ENCODE results near the gene EN2. TPM values are rescaled to one million over a fixed set of nuclear protein-coding genes. Genes with fewer than 3 reads are reported as not detected.

EN2 gene
- total and polyA plus RNA-seq, 2 of the 13 experiments (the other 11 are each of a cell fraction or from before 2014, with no cell fraction given): not detected

- ChIA-PET POLR2A (no interaction called here), CTCF (ENCODE audit: low intra/inter-chr PET ratio, low total read pairs) (no interaction called here)
- ATAC-seq (no peak), DNase-seq (ENCODE audit: low spot score) (no peak), FAIRE-seq (no peak)
- no peak overlapping the region for H3K9ac ChIP-seq (ENCODE audit: insufficient read depth, low read depth, low read length)
- H3K4me3 ChIP-seq (replicated peaks in 1 of 3; ENCODE audit: insufficient read depth in 1 of 3, low read depth in 2 of 3, low read length in 3 of 3): no peak overlapping the region
- H3K4me1 ChIP-seq (ENCODE audit: insufficient read depth, low read length): no peaks in the 10 kb centered on the region
- no peaks in the 10 kb centered on the region for H3K9me3 ChIP-seq (ENCODE audit: low read length)
- no peaks in the 10 kb centered on the region for H3K79me2 ChIP-seq (ENCODE audit: insufficient read depth, low read length)
- intact Hi-C loops (cut with micrococcal nuclease; ENCODE audit: unreplicated experiment) (no loop called here), in situ Hi-C loops (cut with HindIII; ENCODE audit: extremely low pct_ligation_motif_present, low pct_unique_long_range_greater_than_20kb) (no loop called here)
- WGBS (ENCODE audit: low lambda C conversion rate): 20% methylated on average over 5 of the region's 12 CpGs
- no peak overlapping the region for H3K27ac ChIP-seq (ENCODE audit: extremely low read length, insufficient read depth, low read length)
- TF ChIP-seq CBFB (CRISPR knock-in tag; IDR thresholded peaks at IDR 0.05) (no peak), NR2F6 (IDR thresholded peaks at IDR 0.05) (no peak), NR2F6 (CRISPR knock-in tag; IDR thresholded peaks at IDR 0.05) (no peak), ZNF775 (CRISPR knock-in tag; IDR thresholded peaks at IDR 0.05; ENCODE audit: borderline replicate concordance) (no peak)
- peaks cover 19 to 67% of the 10 kb centered on the region in 2 experiments for H3K27me3 ChIP-seq (ENCODE audit: control insufficient read depth in 1 of 2, insufficient read depth in 2 of 2, low read length in 2 of 2)
- no peaks in the 10 kb centered on the region for H4K20me1 ChIP-seq (ENCODE audit: insufficient read depth, low read length)
- no peak overlapping the region for H3K4me2 ChIP-seq (ENCODE audit: low read depth, low read length)
- H3K36me3 ChIP-seq (replicated peaks in 1 of 2; ENCODE audit: control insufficient read depth in 1 of 2, insufficient read depth in 2 of 2, low read length in 2 of 2): no peaks in the 10 kb centered on the region
- H2AFZ ChIP-seq (ENCODE audit: low read length): no peak overlapping the region
- no TSS peak for BruUV-seq (replicated peaks)
Measured at GRCh38 chr7:155431231-155431630, 26.7 kb upstream of the EN2 start.

- POLR2A ChIA-PET: no interaction called here
- Histone ChIP-seq H3K27me3 (ENCODE audit: control insufficient read depth in 1 of 2, insufficient read depth in 2 of 2, low read length in 2 of 2) (peaks cover 19 to 65% of the 10 kb centered on the region in 2 experiments), H4K20me1 (ENCODE audit: insufficient read depth, low read length) (no peaks in the 10 kb centered on the region), H3K4me2 (ENCODE audit: low read depth, low read length) (no peak overlapping the region), H3K79me2 (ENCODE audit: insufficient read depth, low read length) (no peaks in the 10 kb centered on the region), H3K36me3 (replicated peaks in 1 of 2; ENCODE audit: control insufficient read depth in 1 of 2, insufficient read depth in 2 of 2, low read length in 2 of 2) (no peaks in the 10 kb centered on the region), H3K4me3 (replicated peaks in 1 of 3; ENCODE audit: insufficient read depth in 1 of 3, low read depth in 2 of 3, low read length in 3 of 3) (no peak overlapping the region), H3K9ac (ENCODE audit: insufficient read depth, low read depth, low read length) (no peak overlapping the region), H3K4me1 (ENCODE audit: insufficient read depth, low read length) (no peaks in the 10 kb centered on the region), H2AFZ (ENCODE audit: low read length) (no peak overlapping the region), H3K27ac (ENCODE audit: extremely low read length, insufficient read depth, low read length) (no peak overlapping the region), H3K9me3 (ENCODE audit: low read length) (no peaks in the 10 kb centered on the region)
- 34% methylated on average over 14 of the region's 14 CpGs for WGBS (ENCODE audit: low lambda C conversion rate)
- in situ Hi-C loops (cut with HindIII; ENCODE audit: extremely low pct_ligation_motif_present, low pct_unique_long_range_greater_than_20kb): no loop called here
- TF ChIP-seq ZNF792 (CRISPR knock-in tag; IDR thresholded peaks at IDR 0.05) (no peak), SMAD1 (CRISPR knock-in tag; IDR thresholded peaks at IDR 0.05; ENCODE audit: borderline replicate concordance, low read depth) (no peak), KMT2A (CRISPR knock-in tag; IDR thresholded peaks at IDR 0.05) (no peak), E2F5 (CRISPR knock-in tag; conservative IDR thresholded peaks at IDR 0.05) (no peak), SOX6 (IDR thresholded peaks at IDR 0.05) (no peak), SOX6 (CRISPR knock-in tag; IDR thresholded peaks at IDR 0.05) (no peak), EED (CRISPR knock-in tag; IDR thresholded peaks at IDR 0.05) (no peak), KLF9 (CRISPR knock-in tag; IDR thresholded peaks at IDR 0.05; ENCODE audit: low read depth) (no peak), ZKSCAN1 (IDR thresholded peaks at IDR 0.05; ENCODE audit: low read length) (no peak), FOXA1 (IDR thresholded peaks at IDR 0.05) (no peak), FOXA1 (CRISPR knock-in tag; IDR thresholded peaks at IDR 0.05) (no peak), ZNF331 (CRISPR knock-in tag; IDR thresholded peaks at IDR 0.05) (no peak), ZNF383 (CRISPR knock-in tag; IDR thresholded peaks at IDR 0.05; ENCODE audit: borderline replicate concordance) (no peak), ZKSCAN8 (CRISPR knock-in tag; IDR thresholded peaks at IDR 0.05; ENCODE audit: borderline replicate concordance) (no peak), THAP7 (CRISPR knock-in tag; IDR thresholded peaks at IDR 0.05) (no peak), BRCA1 (CRISPR knock-in tag; IDR thresholded peaks at IDR 0.05) (no peak), TOE1 (CRISPR knock-in tag; IDR thresholded peaks at IDR 0.05) (no peak), ZGPAT (CRISPR knock-in tag; IDR thresholded peaks at IDR 0.05) (no peak)
- no TSS peak for BruUV-seq (replicated peaks)
- no peak for DNase-seq (ENCODE audit: low spot score)
- CTCF ChIA-PET (ENCODE audit: low intra/inter-chr PET ratio, low total read pairs): no interaction called here
- intact Hi-C loops (cut with micrococcal nuclease; ENCODE audit: unreplicated experiment): no loop called here
- FAIRE-seq: no peak
- no peak for ATAC-seq
Measured at GRCh38 chr7:155431711-155432110, 26.2 kb upstream of the EN2 start.

Data from HepG2 (cell line).